H1 (cell line): ENCODE measurements around the gene EEPD1. TPM values are rescaled to one million over a fixed set of nuclear protein-coding genes. Genes with fewer than 3 reads are reported as not detected.

Source experiments
- CTCF ChIA-PET: fragments of 300-600 bp; sonication (Branson Sonifier 250); formaldehyde crosslinking; loops from one replicate; lab custom pipeline; 2021; ENCODE audit not compliant: partially characterized antibody; lab: Charles Lee
- POLR2A ChIA-PET: fragments of 300-600 bp; sonication (Branson Sonifier 250); formaldehyde crosslinking; loops from one replicate; lab custom pipeline; 2021; ENCODE audit warnings: inconsistent platforms; ENCODE audit not compliant: partially characterized antibody; lab: Charles Lee
- DNase-seq, 2 experiments: peaks; one replicate each; pipeline versions ENCODE4 v3.0.0 to v3.0.0-alpha.2; 2010 to 2022; ENCODE audit warnings: low spot score in 2 of 2, low read depth in 1 of 2, mixed read lengths in 1 of 2
- FAIRE-seq: peaks from 2 replicates; lab custom pipeline; 2011; peaks lifted over from hg19 to GRCh38; lab: Jason Lieb, UNC
- H2AFZ ChIP-seq: 2 replicates; pipeline ENCODE4 v1.8.1; 2012; ENCODE audit warnings: low read length, inconsistent platforms
- H2AK5ac ChIP-seq: 2 replicates; pipeline ENCODE4 v1.6.1; 2013; ENCODE audit warnings: low read depth, low read length
- H2BK120ac ChIP-seq: replicated peaks from 2 replicates; pipeline ENCODE3; 2013; ENCODE audit warnings: low read depth, low read length, inconsistent platforms
- H2BK12ac ChIP-seq: 2 replicates; pipeline ENCODE4 v1.6.1; 2013; ENCODE audit warnings: low read depth, low read length
- H2BK15ac ChIP-seq: 2 replicates; pipeline ENCODE4 v1.6.1; 2013; ENCODE audit warnings: low read length
- H2BK20ac ChIP-seq: 2 replicates; pipeline ENCODE4 v1.6.1; 2013; ENCODE audit warnings: low read length
- H2BK5ac ChIP-seq: 2 replicates; pipeline ENCODE4 v1.6.1; 2013; ENCODE audit warnings: low read depth, low read length
- H3K14ac ChIP-seq: 2 replicates; pipeline ENCODE4 v1.6.1; 2013; ENCODE audit warnings: inconsistent platforms; ENCODE audit not compliant: insufficient read length
- H3K18ac ChIP-seq: 2 replicates; pipeline ENCODE4 v1.6.1; 2013; ENCODE audit warnings: low read length; ENCODE audit errors: extremely low read depth
- H3K23ac ChIP-seq: 2 replicates; pipeline ENCODE4 v1.6.1; 2013; ENCODE audit warnings: inconsistent platforms; ENCODE audit not compliant: insufficient read length
- H3K23me2 ChIP-seq: 2 replicates; pipeline ENCODE4 v1.6.1; 2013; ENCODE audit warnings: low read depth, low read length
- H3K27ac ChIP-seq: 2 replicates; pipeline ENCODE4 v1.6.1; 2011; ENCODE audit warnings: low read depth, low read length, inconsistent platforms
- H3K27me3 ChIP-seq, 4 experiments: replicated peaks in 1 of 4; 1 replicate in 1 of 4; 2 replicates in 3 of 4; pipeline versions ENCODE4 v1.6.1 to v1.8.1; 2011 to 2013; ENCODE audit warnings: low read length in 3 of 4, mild to moderate bottlenecking in 3 of 4, inconsistent platforms in 2 of 4, mixed read lengths in 2 of 4, moderate library complexity in 1 of 4; ENCODE audit not compliant: control insufficient read depth in 3 of 4, insufficient read depth in 3 of 4; ENCODE audit errors: extremely low read depth in 1 of 4
- H3K36me3 ChIP-seq, 4 experiments: 2 replicates each; pipeline versions ENCODE4 v1.6.1 to v1.8.1; 2011 to 2013; ENCODE audit warnings: mild to moderate bottlenecking in 4 of 4, low read length in 3 of 4, moderate library complexity in 2 of 4, control low read depth in 1 of 4, inconsistent platforms in 1 of 4; ENCODE audit not compliant: insufficient read depth in 4 of 4, control insufficient read depth in 2 of 4
- H3K4ac ChIP-seq: replicated peaks from 2 replicates; pipeline ENCODE3; 2013; ENCODE audit warnings: low read length, low read depth, mixed read lengths, inconsistent platforms; ENCODE audit not compliant: insufficient read length
- H3K4me1 ChIP-seq, 4 experiments: replicated peaks in 1 of 4; 1 replicate in 1 of 4; 2 replicates in 3 of 4; pipeline versions ENCODE4 v1.6.1 to v1.8.1; 2011 to 2013; ENCODE audit warnings: low read length in 3 of 4, inconsistent platforms in 2 of 4, mixed read lengths in 1 of 4; ENCODE audit not compliant: insufficient read depth in 4 of 4, control insufficient read depth in 3 of 4
- H3K4me2 ChIP-seq, 2 experiments: 2 replicates each; pipeline versions ENCODE4 v1.6.1 to v1.8.1; 2011 to 2013; ENCODE audit warnings: low read depth in 2 of 2, low read length in 2 of 2, control low read depth in 1 of 2, inconsistent platforms in 1 of 2, mild to moderate bottlenecking in 1 of 2; ENCODE audit not compliant: insufficient read depth in 1 of 2
- H3K4me3 ChIP-seq, 4 experiments: fragments of 200-600, 300-600 bp in 1 of 4; sonication (generic), shearing (Covaris generic), sonication (Bioruptor Twin) in 1 of 4; 2 replicates each; pipeline versions ENCODE4 v1.5.1 to v1.8.1; 2011 to 2016; ENCODE audit warnings: low read length in 4 of 4, low read depth in 3 of 4, control low read depth in 2 of 4, inconsistent platforms in 2 of 4, mild to moderate bottlenecking in 2 of 4, mixed read lengths in 1 of 4, moderate library complexity in 1 of 4; ENCODE audit not compliant: insufficient read depth in 2 of 4; ENCODE audit errors: extremely low read depth in 1 of 4
- H3K56ac ChIP-seq: replicated peaks from 2 replicates; pipeline ENCODE3; 2013; ENCODE audit warnings: low read depth, mild to moderate bottlenecking, mixed read lengths, low read length, inconsistent platforms; ENCODE audit not compliant: insufficient read length
- H3K79me1 ChIP-seq: 2 replicates; pipeline ENCODE4 v1.6.1; 2013; ENCODE audit warnings: low read depth, low read length, control low read depth
- H3K79me2 ChIP-seq, 2 experiments: 2 replicates each; pipeline versions ENCODE4 v1.6.1 to v1.8.1; 2012 to 2013; ENCODE audit warnings: low read length in 2 of 2, mild to moderate bottlenecking in 2 of 2, inconsistent platforms in 1 of 2; ENCODE audit not compliant: insufficient read depth in 2 of 2, control insufficient read depth in 1 of 2
- H3K9ac ChIP-seq, 4 experiments: replicated peaks in 1 of 4; 1 replicate in 1 of 4; 2 replicates in 3 of 4; pipeline versions ENCODE4 v1.6.1 to v1.8.1; 2011 to 2013; ENCODE audit warnings: low read depth in 3 of 4, low read length in 3 of 4, control low read depth in 2 of 4, mild to moderate bottlenecking in 2 of 4, moderate library complexity in 2 of 4, inconsistent platforms in 1 of 4; ENCODE audit errors: extremely low read depth in 1 of 4
- H3K9me3 ChIP-seq, 2 experiments: 2 replicates each; pipeline versions ENCODE4 v1.6.1 to v1.8.1; 2012 to 2013; ENCODE audit warnings: mild to moderate bottlenecking in 2 of 2, moderate library complexity in 2 of 2, control low read depth in 1 of 2, inconsistent platforms in 1 of 2, low read depth in 1 of 2, low read length in 1 of 2, mixed read lengths in 1 of 2; ENCODE audit not compliant: insufficient read depth in 2 of 2
- H4K20me1 ChIP-seq, 2 experiments: replicated peaks in 1 of 2; 2 replicates each; pipeline versions ENCODE3 to v1.8.1; 2011 to 2013; ENCODE audit warnings: inconsistent platforms in 2 of 2, low read length in 2 of 2, mild to moderate bottlenecking in 1 of 2; ENCODE audit not compliant: insufficient read depth in 2 of 2, control insufficient read depth in 1 of 2
- H4K5ac ChIP-seq: 2 replicates; pipeline ENCODE4 v1.6.1; 2013; ENCODE audit warnings: low read length, low read depth, mixed read lengths, inconsistent platforms; ENCODE audit not compliant: insufficient read length
- H4K8ac ChIP-seq: 2 replicates; pipeline ENCODE4 v1.8.0; 2013; ENCODE audit warnings: mild to moderate bottlenecking, moderate library complexity, low read length, inconsistent platforms; ENCODE audit not compliant: insufficient read depth; ENCODE audit errors: extremely low read depth
- H4K91ac ChIP-seq: replicated peaks from 2 replicates; pipeline ENCODE3; 2013; ENCODE audit warnings: low read length, mixed read lengths, inconsistent platforms; ENCODE audit not compliant: insufficient read length
- EGR1 ChIP-seq: IDR thresholded peaks from 2 replicates; pipeline ENCODE4 v1.6.1; 2011; ENCODE audit warnings: low read depth, low read length, borderline replicate concordance
- KDM5A ChIP-seq: fragments of 200-600 bp; IDR thresholded peaks from 2 replicates; pipeline ENCODE4 v1.7.1; 2012; ENCODE audit warnings: mild to moderate bottlenecking, low read length, inconsistent platforms, mixed read lengths
- RAD21 ChIP-seq, 2 experiments: IDR thresholded peaks in 1 of 2; conservative IDR thresholded peaks in 1 of 2; 2 replicates each; pipeline ENCODE4 v1.6.1; 2011; ENCODE audit warnings: low read depth in 2 of 2, low read length in 2 of 2, improper control_type of control experiment in 1 of 2, inconsistent platforms in 1 of 2, mild to moderate bottlenecking in 1 of 2, moderate library complexity in 1 of 2
- RBBP5 ChIP-seq: IDR thresholded peaks from 2 replicates; pipeline ENCODE4 v1.7.1; 2012; ENCODE audit warnings: low read depth, mild to moderate bottlenecking, inconsistent platforms, low read length, moderate library complexity, borderline replicate concordance
- RFX5 ChIP-seq: IDR thresholded peaks from 2 replicates; pipeline ENCODE4 v1.6.1; 2011; ENCODE audit warnings: low read depth, low read length, improper control_type of control experiment, borderline replicate concordance
- RNF2 ChIP-seq: fragments of 200-900, 300-1000 bp; sonication (generic); IDR thresholded peaks from 2 replicates; pipeline ENCODE4 v1.7.1; 2016; ENCODE audit warnings: borderline replicate concordance, low read depth, mild to moderate bottlenecking, antibody characterized with exemption, low read length; ENCODE audit not compliant: poor library complexity, severe bottlenecking; ENCODE audit errors: missing control alignments
- TAF1 ChIP-seq: IDR thresholded peaks from 2 replicates; pipeline ENCODE4 v1.6.1; 2011; ENCODE audit warnings: mild to moderate bottlenecking, low read depth, low read length
- TEAD4 ChIP-seq: IDR thresholded peaks from 2 replicates; pipeline ENCODE4 v1.6.1; 2012; ENCODE audit warnings: low read depth, low read length, inconsistent platforms, mixed read lengths
- WGBS, 2 experiments: shearing (Covaris generic) in 1 of 2; methylation state at CpG; one replicate each; pipeline versions ENCODE4 v1.1.6 to v1.1.7; 2013 to 2015; ENCODE audit warnings: low lambda C conversion rate in 2 of 2, mixed read lengths in 2 of 2, inconsistent platforms in 1 of 2, low coverage in 1 of 2, missing lambda C conversion rate in 1 of 2; ENCODE audit not compliant: insufficient replicate concordance in 2 of 2, insufficient coverage in 1 of 2, insufficient read length in 1 of 2; ENCODE audit errors: extremely low coverage in 1 of 2, missing lambda C conversion rate in 1 of 2; 5-methylcytosine and 5-hydroxymethylcytosine counted together
- polyA plus RNA-seq, 7 experiments: library from polyadenylated mRNA; depleted of rRNA in 3 of 7; stranded (reverse) in 5 of 7; unstranded in 2 of 7; fragments of >200 nt in 5 of 7; fragments of 200-250 nt in 2 of 7; gene quantifications; 1 replicate in 5 of 7; 2 replicates in 1 of 7; 4 replicates in 1 of 7; pipeline versions ENCODE4 v1.2.1 to v1.2.3, GENCODE V29; 2011 to 2013; ENCODE audit warnings: missing spikeins in 2 of 7, mixed read lengths in 2 of 7
- total RNA-seq: library from RNA; stranded (reverse); fragmentation: NEBNext Ultra II Directional; extraction: Animal tissue kit (Norgen Biotek cat#: 25700); gene quantifications from 2 replicates; pipeline ENCODE4 v1.2.1, GENCODE V29; 2021
- TF ChIP-seq, protein P1 (sequence below): IDR thresholded peaks from 2 replicates; pipeline ENCODE4 v1.6.1; 2011; ENCODE audit warnings: low read length, improper control_type of control experiment
- TF ChIP-seq, protein P2 (sequence below): IDR thresholded peaks from 2 replicates; pipeline ENCODE4 v1.6.1; 2011; ENCODE audit warnings: low read depth, mild to moderate bottlenecking, low read length; ENCODE audit not compliant: insufficient read depth

The EEPD1 gene
- total and polyA plus RNA-seq, 2 of the 8 experiments (the other 6 are each of a cell fraction or from before 2014, with no cell fraction given), result 3.1 to 7.8 TPM

DNA sequence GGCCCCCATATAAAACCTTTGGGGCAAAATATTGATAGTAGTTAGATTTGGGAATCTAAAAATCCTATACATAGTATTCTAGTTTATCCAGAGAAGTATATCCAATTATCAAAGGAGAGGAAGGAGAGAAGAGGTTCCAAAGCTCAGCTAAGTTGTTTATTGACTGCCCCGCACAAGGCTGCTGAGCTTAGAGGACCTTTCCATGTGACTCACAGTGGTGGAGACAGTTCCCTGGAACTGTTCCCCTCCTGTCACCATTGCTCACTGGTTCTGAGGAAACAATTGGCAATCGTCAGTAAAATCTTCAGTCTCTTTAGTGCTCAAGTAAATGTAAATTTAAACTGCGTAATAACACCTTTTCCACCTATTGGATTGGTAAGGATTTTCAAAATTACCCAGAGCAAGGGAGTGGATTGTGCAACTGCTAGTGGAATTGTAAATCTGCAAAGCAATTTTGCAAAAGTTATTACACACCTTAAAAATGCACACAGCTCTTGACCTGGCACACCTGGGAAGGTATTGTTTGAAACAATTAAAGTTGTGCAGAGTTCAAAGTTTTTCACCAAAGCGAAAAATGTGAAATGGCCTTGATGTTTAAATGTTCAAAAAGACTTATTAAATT, 63.1 kb downstream of the EEPD1 start:
- H3K9ac ChIP-seq, result no peak overlapping the region
- no peak overlapping the region for H2AK5ac ChIP-seq
- no peak overlapping the region; a peak in 1 of 4 replicates for H3K4me2 ChIP-seq
- H3K79me1 ChIP-seq, result no peaks in the 10 kb centered on the region
- H3K9me3 ChIP-seq, result no peaks in the 10 kb centered on the region
- no peak overlapping the region for H4K8ac ChIP-seq
- H4K20me1 ChIP-seq, result no peaks in the 10 kb centered on the region
- H3K4me3 ChIP-seq, result no peak overlapping the region
- ChIA-PET POLR2A (interaction anchor here (1.1 kb wide), 1 partner anchor 19 kb away, joined by 3 read pairs; no protein-coding TSS in a partner anchor), CTCF (interaction anchor here (1.0 to 1.3 kb wide), 4 partner anchors 8 to 72 kb away, joined by 3 to 4 read pairs (median 3); no protein-coding TSS in a partner anchor)
- 89% methylated on average over 4 of the region's 4 CpGs; no CpG with 5 or more reads in 1 of the 2 experiments for WGBS, 2 experiments
- no peak overlapping the region for H2BK5ac ChIP-seq
- no peak overlapping the region for H2AFZ ChIP-seq
- H3K27ac ChIP-seq, result no peak overlapping the region
- H3K36me3 ChIP-seq, result no peaks in the 10 kb centered on the region
- H3K4ac ChIP-seq, result no peak overlapping the region
- H2BK12ac ChIP-seq, result no peak overlapping the region
- H4K91ac ChIP-seq, result no peak overlapping the region
- H4K5ac ChIP-seq, result no peak overlapping the region
- H3K23ac ChIP-seq, result no peak overlapping the region
- H3K23me2 ChIP-seq, result no peaks in the 10 kb centered on the region; the same call in 1 of the 2 replicates
- FAIRE-seq, result peak; percentile 28
- no peak overlapping the region for H2BK15ac ChIP-seq
- no peak overlapping the region for H3K18ac ChIP-seq
- H3K14ac ChIP-seq, result no peak overlapping the region
- H3K79me2 ChIP-seq, result no peaks in the 10 kb centered on the region
- no peak overlapping the region for H2BK120ac ChIP-seq
- H3K56ac ChIP-seq, result no peak overlapping the region
- H3K4me1 ChIP-seq, result peaks cover 6 to 13% (median 9%) of the 10 kb centered on the region in 4 experiments; a peak in 6 of 7 replicates
- no peak for DNase-seq
- H2BK20ac ChIP-seq, result no peak overlapping the region
- no peaks in the 10 kb centered on the region for H3K27me3 ChIP-seq
- TF ChIP-seq RBBP5, result no peak
- no peak for TF ChIP-seq TEAD4
- no peak for TF ChIP-seq RNF2
- TF ChIP-seq, protein P1, sequence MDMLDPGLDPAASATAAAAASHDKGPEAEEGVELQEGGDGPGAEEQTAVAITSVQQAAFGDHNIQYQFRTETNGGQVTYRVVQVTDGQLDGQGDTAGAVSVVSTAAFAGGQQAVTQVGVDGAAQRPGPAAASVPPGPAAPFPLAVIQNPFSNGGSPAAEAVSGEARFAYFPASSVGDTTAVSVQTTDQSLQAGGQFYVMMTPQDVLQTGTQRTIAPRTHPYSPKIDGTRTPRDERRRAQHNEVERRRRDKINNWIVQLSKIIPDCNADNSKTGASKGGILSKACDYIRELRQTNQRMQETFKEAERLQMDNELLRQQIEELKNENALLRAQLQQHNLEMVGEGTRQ, result no peak
- TF ChIP-seq RFX5, result no peak
- TF ChIP-seq, protein P2, sequence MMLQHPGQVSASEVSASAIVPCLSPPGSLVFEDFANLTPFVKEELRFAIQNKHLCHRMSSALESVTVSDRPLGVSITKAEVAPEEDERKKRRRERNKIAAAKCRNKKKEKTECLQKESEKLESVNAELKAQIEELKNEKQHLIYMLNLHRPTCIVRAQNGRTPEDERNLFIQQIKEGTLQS, result no peak
- no peak for TF ChIP-seq KDM5A
- TF ChIP-seq RAD21 (IDR thresholded peaks at IDR 0.05 in 1 of 2, conservative IDR thresholded peaks at IDR 0.05 in 1 of 2; ENCODE audit: low read depth in 2 of 2, low read length in 2 of 2), result no peak
- no peak for TF ChIP-seq TAF1
- no peak for TF ChIP-seq EGR1
